Chondrocyte (in vitro differentiated cells): Measurements from ENCODE around the gene POLR2J. TPM values are rescaled to one million over a fixed set of nuclear protein-coding genes. Genes with fewer than 3 reads are reported as not detected.
"Not testable (repeated sequence)": the region's sequence is repeated elsewhere in the genome, so short reads cannot be mapped to it uniquely, and the experiment has no call there.

ENCODE experiments used
- DNase-seq: peaks from one replicate; pipeline ENCODE4 v3.0.0; 2021; ENCODE audit warnings: mixed read lengths, low spot score
- H3K27ac Mint-ChIP-seq: one replicate; pipeline ENCODE4 v1.8.0; 2021; ENCODE audit warnings: mild to moderate bottlenecking, moderate library complexity, mixed read lengths; ENCODE audit not compliant: unreplicated experiment
- H3K27me3 Mint-ChIP-seq: 2 replicates; pipeline ENCODE4 v1.8.0; 2021; ENCODE audit warnings: low read depth, mixed read lengths
- H3K36me3 Mint-ChIP-seq: 2 replicates; pipeline ENCODE4 v1.8.0; 2021; ENCODE audit warnings: low read depth, mixed read lengths
- H3K4me1 Mint-ChIP-seq: 2 replicates; pipeline ENCODE4 v1.8.0; 2021; ENCODE audit warnings: low read depth, mild to moderate bottlenecking, mixed read lengths
- H3K4me3 Mint-ChIP-seq: one replicate; pipeline ENCODE4 v1.8.0; 2021; ENCODE audit warnings: mild to moderate bottlenecking, moderate library complexity, mixed read lengths; ENCODE audit not compliant: unreplicated experiment
- H3K9me3 Mint-ChIP-seq: 2 replicates; pipeline ENCODE4 v1.8.0; 2021; ENCODE audit warnings: low read depth, mixed read lengths
- total RNA-seq: library from RNA; stranded (reverse); gene quantifications from 3 replicates; pipeline ENCODE4 v1.2.1, GENCODE V29; 2021

Gene POLR2J
- total RNA-seq, 1 donor from 2014 or later: 36.6 TPM

- not testable (repeated sequence) for H3K4me1 Mint-ChIP-seq, H3K27ac Mint-ChIP-seq, DNase-seq, H3K4me3 Mint-ChIP-seq, H3K9me3 Mint-ChIP-seq, H3K27me3 Mint-ChIP-seq, H3K36me3 Mint-ChIP-seq
Observed at GRCh38 chr7:102511860-102512522, 33.3 kb upstream of the POLR2J start.

- H3K27me3 Mint-ChIP-seq: not testable (repeated sequence)
Observed at GRCh38 chr7:102510575-102510974, 31.9 kb upstream of the POLR2J start.

GRCh38 chr7:102507410-102508088 lies 28.8 kb upstream of the POLR2J start:
- H3K4me1 Mint-ChIP-seq, H3K9me3 Mint-ChIP-seq, H3K4me3 Mint-ChIP-seq, H3K27me3 Mint-ChIP-seq, DNase-seq, H3K36me3 Mint-ChIP-seq, H3K27ac Mint-ChIP-seq: not testable (repeated sequence)

More at GRCh38 chr7:102510575-102510974, 31.9 kb upstream of the POLR2J start:
- not testable (repeated sequence) for DNase-seq, H3K27ac Mint-ChIP-seq, H3K4me1 Mint-ChIP-seq, H3K9me3 Mint-ChIP-seq, H3K36me3 Mint-ChIP-seq, H3K4me3 Mint-ChIP-seq

- not testable (repeated sequence) for DNase-seq, H3K27ac Mint-ChIP-seq, H3K9me3 Mint-ChIP-seq, H3K4me1 Mint-ChIP-seq, H3K36me3 Mint-ChIP-seq, H3K27me3 Mint-ChIP-seq, H3K4me3 Mint-ChIP-seq
Observed at GRCh38 chr7:102505298-102506185, 26.8 kb upstream of the POLR2J start.

GRCh38 chr7:102503141-102503540 lies 24.4 kb upstream of the POLR2J start:
- H3K27ac Mint-ChIP-seq, H3K9me3 Mint-ChIP-seq, H3K4me3 Mint-ChIP-seq, H3K36me3 Mint-ChIP-seq, DNase-seq, H3K27me3 Mint-ChIP-seq, H3K4me1 Mint-ChIP-seq: not testable (repeated sequence)

- H3K27me3 Mint-ChIP-seq, H3K9me3 Mint-ChIP-seq, H3K36me3 Mint-ChIP-seq, H3K4me1 Mint-ChIP-seq, H3K4me3 Mint-ChIP-seq, H3K27ac Mint-ChIP-seq, DNase-seq: not testable (repeated sequence)
Observed at GRCh38 chr7:102498321-102498720, 19.6 kb upstream of the POLR2J start.

GRCh38 chr7:102497308-102497707 lies 18.6 kb upstream of the POLR2J start:
- H3K27me3 Mint-ChIP-seq, H3K4me1 Mint-ChIP-seq, H3K36me3 Mint-ChIP-seq, DNase-seq, H3K4me3 Mint-ChIP-seq, H3K27ac Mint-ChIP-seq, H3K9me3 Mint-ChIP-seq: not testable (repeated sequence)

- not testable (repeated sequence) for H3K36me3 Mint-ChIP-seq, H3K4me3 Mint-ChIP-seq, H3K27me3 Mint-ChIP-seq, H3K27ac Mint-ChIP-seq, H3K4me1 Mint-ChIP-seq, H3K9me3 Mint-ChIP-seq, DNase-seq
Observed at GRCh38 chr7:102496861-102497260, 18.1 kb upstream of the POLR2J start.

GRCh38 chr7:102494473-102495149 lies 15.9 kb upstream of the POLR2J start:
- DNase-seq, H3K27me3 Mint-ChIP-seq, H3K4me3 Mint-ChIP-seq, H3K36me3 Mint-ChIP-seq, H3K4me1 Mint-ChIP-seq, H3K27ac Mint-ChIP-seq, H3K9me3 Mint-ChIP-seq: not testable (repeated sequence)

- H3K4me1 Mint-ChIP-seq, H3K36me3 Mint-ChIP-seq, H3K9me3 Mint-ChIP-seq: not testable (repeated sequence)
Observed at GRCh38 chr7:102494026-102494425, 15.3 kb upstream of the POLR2J start.

GRCh38 chr7:102493220-102493935 lies 14.7 kb upstream of the POLR2J start:
- H3K4me1 Mint-ChIP-seq, H3K27ac Mint-ChIP-seq, DNase-seq, H3K36me3 Mint-ChIP-seq, H3K4me3 Mint-ChIP-seq, H3K9me3 Mint-ChIP-seq, H3K27me3 Mint-ChIP-seq: not testable (repeated sequence)

More at GRCh38 chr7:102494026-102494425, 15.3 kb upstream of the POLR2J start:
- not testable (repeated sequence) for H3K4me3 Mint-ChIP-seq, H3K27me3 Mint-ChIP-seq, H3K27ac Mint-ChIP-seq, DNase-seq
